Measurements from ENCODE around the gene C4orf50.

C4orf50 gene

DNA sequence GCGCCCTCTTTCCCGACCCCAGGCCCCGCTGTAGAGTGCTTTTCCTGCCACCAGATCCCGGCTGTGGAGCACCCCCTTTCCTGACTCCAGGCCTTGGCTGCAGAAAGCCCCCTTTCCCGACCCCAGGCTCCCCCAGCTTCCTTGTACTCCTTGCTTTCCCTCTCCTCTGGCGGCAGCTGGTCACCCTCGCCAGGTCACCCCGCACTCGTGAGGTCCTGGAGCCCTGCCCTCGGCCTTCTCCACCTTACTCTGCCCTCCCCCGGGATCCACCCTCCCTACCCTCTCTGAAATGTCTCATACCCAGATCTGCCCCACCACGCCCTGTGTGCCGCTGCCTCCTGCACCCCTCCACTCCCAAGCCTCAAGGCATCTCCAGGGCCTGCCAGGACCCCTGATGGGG lies 25.0 kb upstream of the C4orf50 start:
- DNase-seq: no peak

DNA sequence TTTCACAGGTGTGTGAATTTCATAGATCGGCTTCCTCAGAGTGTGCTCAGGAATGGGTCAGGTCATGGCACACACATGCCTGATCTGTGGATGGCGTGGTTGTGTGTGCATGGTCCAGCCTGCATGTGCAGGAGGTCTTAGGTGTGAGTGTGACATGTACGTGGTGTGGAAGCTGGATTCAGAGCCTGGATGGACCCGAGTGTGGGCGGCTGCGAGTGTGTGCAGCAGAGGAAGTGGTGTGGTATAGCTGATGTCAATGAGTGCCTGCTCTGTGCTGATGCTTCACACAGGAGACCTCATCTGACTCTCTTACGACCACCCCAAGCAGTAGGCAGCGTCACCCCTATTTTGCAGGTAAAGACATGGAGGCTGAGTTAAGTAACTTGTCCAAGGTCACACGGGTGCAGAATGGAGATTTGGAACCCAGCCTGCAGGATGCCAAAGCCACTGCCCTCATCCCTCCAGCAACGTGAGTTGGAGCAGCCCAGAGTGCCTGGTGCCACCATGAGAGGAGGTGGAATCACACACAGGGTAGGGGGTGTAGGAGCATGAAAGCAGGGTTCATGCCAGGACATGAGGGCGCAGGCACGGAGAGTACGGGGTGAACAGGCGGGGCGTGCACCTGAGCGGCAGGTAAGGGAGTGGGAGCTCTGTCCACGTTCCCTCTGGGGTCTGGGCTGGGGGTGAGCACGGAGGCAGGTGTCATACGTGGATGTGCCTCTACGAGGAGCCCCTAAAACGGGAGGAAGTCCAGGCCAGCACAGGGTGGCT lies 24.2 kb upstream of the C4orf50 start:
- DNase-seq: no peak

DNA sequence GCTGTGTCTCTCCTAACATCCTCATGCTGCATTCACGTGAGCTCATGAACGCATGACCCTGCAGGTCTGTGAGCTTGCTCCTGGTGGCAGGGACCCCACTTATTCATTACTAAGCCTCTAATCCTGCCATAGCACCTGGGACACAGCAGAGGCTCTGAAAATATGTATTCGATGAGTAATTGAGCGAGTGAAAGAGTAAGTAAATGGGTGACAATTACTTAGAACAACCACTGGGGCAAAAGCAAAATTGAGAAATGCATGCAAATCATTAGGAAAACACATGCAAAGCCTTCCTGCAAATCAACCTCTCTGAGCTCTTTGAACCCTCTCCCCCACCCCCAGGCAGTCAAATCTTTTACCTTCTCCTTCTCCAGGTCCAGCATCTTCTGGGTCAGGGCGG lies 23.6 kb upstream of the C4orf50 start:
- no peak for DNase-seq

DNA sequence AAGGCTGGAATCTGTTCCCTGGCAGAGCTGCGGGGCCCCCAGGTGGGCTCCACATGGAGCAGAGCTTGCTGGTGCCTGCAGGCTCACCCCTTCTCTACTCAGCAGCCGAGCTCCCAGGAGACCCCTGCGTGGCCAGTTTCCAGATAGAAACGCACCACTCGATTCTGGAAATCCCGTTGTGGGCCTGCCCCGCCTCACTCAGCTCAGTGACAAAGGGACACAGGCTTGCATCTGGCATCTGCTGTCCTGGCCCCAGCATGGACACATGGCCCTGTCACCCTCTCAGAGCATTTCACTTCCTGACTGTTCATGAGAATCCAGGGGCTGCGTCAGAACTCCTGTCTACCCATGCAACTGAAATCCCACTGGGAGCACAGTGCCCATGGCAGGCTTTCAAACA lies 20.5 kb upstream of the C4orf50 start:
- no peak for DNase-seq

- no peak for DNase-seq
Measured at GRCh38 chr4:6035786-6036185, 17.6 kb upstream of the C4orf50 start.

DNA sequence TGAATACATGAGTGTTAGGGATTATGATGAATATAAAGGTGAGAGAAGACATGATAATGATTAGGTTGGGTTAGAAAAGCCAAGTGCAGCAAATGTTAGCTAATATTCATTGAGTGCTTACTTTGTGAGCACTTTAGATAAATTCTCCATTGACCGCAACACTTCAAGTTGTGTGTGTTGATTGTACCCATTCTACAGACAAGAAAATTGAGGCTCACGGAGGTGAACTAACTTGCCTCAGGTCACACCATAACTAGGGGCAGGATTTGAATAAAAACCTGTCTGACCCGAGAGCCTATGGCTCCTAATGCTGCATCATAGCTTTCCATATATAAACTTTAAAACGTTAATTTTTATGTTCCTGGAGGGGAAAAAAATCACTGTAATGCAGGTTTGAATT lies 15.2 kb upstream of the C4orf50 start:
- DNase-seq: no peak

DNA sequence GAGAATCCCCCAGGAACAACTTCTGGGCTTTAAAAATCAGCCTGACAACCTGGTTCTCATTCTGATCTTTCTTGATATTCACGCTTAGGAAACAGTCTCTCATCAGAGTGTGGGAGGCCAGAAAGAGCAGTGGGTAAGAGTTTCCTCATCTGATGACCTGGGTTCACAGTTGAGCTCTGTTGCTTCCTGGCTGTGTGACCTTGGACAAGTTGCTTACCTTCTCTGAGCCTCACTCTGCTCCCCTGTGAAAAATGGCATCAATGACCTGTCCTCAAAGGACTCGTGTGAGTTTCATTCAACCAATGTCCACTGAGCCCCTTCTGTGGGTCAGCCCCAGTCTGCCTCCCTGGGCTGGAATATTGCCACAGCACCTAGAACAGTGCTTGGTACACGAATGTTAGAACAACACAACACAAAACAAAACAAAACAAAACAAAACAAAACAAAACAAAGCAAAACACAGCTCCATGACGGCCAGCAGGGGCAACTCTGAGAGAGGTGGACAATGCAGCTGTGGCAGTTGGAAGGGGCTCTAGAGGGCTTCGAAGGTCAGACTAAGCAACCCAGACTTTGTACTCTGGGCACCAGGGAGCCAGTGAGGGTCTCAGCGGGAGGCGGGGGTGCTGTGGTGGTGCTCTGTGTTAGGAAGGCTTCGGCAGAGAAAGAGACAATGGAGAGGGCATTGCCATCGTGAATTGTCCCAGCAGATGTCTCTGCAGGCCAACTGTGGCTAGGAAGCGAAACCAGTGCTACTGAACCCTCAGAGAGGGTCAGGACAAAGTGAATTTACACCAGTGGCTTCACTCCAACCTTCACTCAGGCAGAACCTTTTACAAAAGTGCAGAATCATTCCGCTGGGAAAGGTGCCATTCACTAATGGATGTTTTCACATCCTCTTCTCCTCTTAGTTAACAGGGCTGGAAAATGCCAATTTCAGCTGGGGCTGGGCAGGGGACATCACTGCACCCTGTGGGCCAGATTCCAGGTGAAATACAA lies 14.3 kb upstream of the C4orf50 start:
- peak; percentile 50 for DNase-seq

GRCh38 chr4:6031846-6032245 lies 13.6 kb upstream of the C4orf50 start:
- DNase-seq: no peak

- DNase-seq: no peak
Measured at GRCh38 chr4:6030679-6031078, 12.4 kb upstream of the C4orf50 start.

GRCh38 chr4:6029254-6029653 lies 11.0 kb upstream of the C4orf50 start:
- no peak for DNase-seq

- no peak for DNase-seq
Measured at GRCh38 chr4:6028168-6028567, 9.9 kb upstream of the C4orf50 start.

DNA sequence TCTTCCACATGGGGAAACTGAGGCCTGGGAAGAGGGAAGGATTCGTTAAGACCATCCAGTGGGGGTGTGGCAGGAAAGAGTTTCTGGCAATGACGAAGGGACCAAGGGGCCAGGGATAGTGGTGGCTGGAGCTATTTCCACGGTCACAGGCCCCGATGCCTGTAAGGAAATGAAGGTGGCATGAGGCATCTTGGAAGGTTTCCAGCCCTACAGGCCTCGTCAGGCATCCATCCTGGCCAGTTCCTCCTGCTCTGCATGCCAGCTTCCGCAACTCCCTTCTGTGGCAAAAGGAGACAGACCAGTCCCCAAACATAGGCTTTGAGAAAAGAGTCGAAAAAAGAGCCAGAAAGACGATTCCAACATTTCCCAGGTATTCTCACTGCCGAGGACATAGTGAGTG lies 9.2 kb upstream of the C4orf50 start:
- DNase-seq: no peak

- no peak for DNase-seq
Measured at GRCh38 chr4:6024313-6024960, 6.2 kb upstream of the C4orf50 start.

DNA sequence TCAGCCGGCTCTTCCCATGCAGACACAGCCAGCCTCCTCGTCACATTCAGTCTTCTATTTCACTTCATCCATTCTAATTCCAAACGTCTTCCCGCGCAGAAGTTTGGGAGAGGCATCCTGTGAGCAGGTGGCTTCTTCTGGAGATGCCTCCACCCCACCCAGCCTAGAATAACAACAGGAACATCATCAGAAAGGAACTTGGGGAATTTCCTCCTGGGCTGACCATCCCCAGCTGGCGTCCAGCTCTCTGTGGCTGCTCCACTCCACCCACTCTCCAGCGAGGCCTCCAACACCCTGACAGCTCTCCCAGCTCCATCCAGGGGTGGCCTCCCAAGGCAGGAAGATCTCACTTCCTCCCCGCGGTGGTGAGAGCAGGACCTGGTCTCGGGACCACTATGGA lies 5.5 kb upstream of the C4orf50 start:
- DNase-seq: no peak

GRCh38 chr4:6022607-6023288 lies 4.5 kb upstream of the C4orf50 start:
- no peak for DNase-seq

DNA sequence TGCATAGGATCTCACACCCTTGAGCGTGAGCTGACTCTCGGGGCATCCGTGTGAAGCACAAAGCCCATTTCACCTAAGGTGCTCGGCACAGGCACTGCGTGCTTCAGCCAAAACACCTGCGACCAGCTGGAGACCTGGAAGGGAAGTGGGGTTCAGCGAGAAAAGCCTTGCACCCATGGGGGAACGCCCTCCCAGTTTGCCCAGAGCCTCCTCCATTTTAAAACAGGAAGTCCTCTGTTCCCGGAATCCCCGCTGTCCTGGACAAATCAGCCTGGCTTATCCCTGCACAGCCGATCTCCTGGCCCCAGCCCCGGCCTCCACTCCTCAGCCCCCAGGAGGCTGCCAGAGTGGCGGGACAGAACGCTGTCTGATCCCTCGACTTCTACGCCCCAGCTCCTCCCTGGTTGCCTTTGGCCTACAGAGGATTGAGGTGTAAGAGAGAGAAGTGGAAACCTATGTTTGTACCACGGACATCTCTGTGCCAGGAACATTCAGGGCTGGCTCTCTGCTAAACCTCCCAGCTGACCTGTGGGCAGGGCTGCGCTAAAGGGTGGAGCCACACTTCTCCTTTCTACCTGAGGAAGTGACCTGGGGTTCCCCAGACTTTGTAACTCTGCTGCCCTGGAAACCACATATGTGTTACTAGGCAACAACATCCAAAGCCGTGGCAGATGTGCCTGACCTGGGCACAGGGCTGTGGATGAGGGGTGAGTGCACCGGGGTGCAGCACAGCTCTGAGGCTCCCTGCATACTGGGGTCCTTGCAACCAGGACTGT lies 3.8 kb upstream of the C4orf50 start:
- DNase-seq: no peak

DNA sequence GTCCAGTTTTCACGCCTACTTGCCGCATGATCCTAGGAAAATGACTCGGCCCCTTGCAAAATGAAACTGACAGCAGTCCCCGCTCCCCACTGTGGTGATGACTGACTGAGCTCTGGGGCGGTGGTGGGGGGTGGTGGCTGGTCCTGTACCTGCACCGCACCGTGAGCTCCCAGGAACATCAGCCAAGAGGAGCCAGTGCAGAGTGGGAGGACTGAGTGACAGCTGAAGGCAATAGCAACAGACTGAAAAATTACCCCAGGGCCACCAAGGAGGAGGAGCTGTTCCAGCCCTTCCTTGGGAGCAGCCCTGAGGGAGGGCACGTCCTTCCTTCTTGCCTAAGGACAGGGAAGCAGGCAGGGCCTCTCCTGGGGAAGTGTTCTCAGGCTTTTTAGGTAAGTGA lies 2.4 kb upstream of the C4orf50 start:
- no peak for DNase-seq

- DNase-seq: no peak
Measured at GRCh38 chr4:6019316-6020263, 1.4 kb upstream of the C4orf50 start.

DNA sequence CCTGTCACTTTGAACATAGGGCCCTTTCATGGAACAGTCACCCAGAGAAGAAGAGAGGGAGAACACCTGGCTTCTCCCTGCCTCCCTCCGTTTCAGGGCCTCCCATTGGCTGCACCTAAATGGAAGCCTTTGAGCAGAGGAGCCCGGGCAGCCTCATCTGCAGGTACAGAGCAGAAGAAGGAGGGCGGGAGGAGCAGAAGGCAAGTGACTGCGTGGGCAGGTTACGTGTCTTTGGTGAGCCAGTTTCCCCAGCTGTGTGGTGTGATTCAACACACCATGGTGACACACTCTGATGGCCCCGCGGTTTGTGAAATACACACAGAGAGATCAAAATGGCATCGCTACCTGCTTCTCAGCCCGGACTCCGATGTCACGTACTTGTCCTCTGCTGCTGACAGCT lies 431 bp downstream of the C4orf50 start:
- DNase-seq: no peak

GRCh38 chr4:6017030-6017429 lies 1.2 kb downstream of the C4orf50 start:
- no peak for DNase-seq

GRCh38 chr4:6013564-6013963 lies 4.7 kb downstream of the C4orf50 start:
- DNase-seq: no peak
